ENCODE data around the gene GALNT2. TPM values are rescaled to one million over a fixed set of nuclear protein-coding genes. Genes with fewer than 3 reads are reported as not detected.

GALNT2 gene
- total and polyA plus RNA-seq, 9 of the 15 experiments (the other 6 are each of a cell fraction or from before 2014, with no cell fraction given) = 1.6 to 106 (median 51.9) TPM

GRCh38 chr1:230127105-230128054, 60.3 kb downstream of the GALNT2 start (continued):
- peak; percentile 47; the same call in 1 of the 2 replicates for TF ChIP-seq FOXJ2 (tag; IDR thresholded peaks at IDR 0.05)
- TF ChIP-seq SIN3B (IDR thresholded peaks at IDR 0.05; ENCODE audit: low read depth) = no peak
- peak; percentile 38; the same call in 1 of the 2 replicates for TF ChIP-seq ZKSCAN1 (IDR thresholded peaks at IDR 0.05; ENCODE audit: low read depth, low read length)
- peak; percentile 53; the same call in 1 of the 2 replicates for TF ChIP-seq ZNF165 (CRISPR knock-in tag; IDR thresholded peaks at IDR 0.05; ENCODE audit: borderline replicate concordance)
- 0 out of 2 replicates have a peak, but pooled peaks have one; percentile 5 for TF ChIP-seq ZNF445 (CRISPR knock-in tag; IDR thresholded peaks at IDR 0.05; ENCODE audit: low read depth)
- TF ChIP-seq CREB3 (tag; conservative IDR thresholded peaks at IDR 0.05; ENCODE audit: low read depth) = peak; percentile 73
- peak; percentile 98 for TF ChIP-seq C11orf30 (IDR thresholded peaks at IDR 0.05; ENCODE audit: low read depth)
- no peak for TF ChIP-seq ZC3H11A (IDR thresholded peaks at IDR 0.05; ENCODE audit: low read depth, low read length)
- 0 out of 2 replicates have a peak, but pooled peaks have one; percentile 34 for TF ChIP-seq TCFL5 (CRISPR knock-in tag; conservative IDR thresholded peaks at IDR 0.05)
- TF ChIP-seq ZNF609 (CRISPR knock-in tag; IDR thresholded peaks at IDR 0.05; ENCODE audit: borderline replicate concordance) = 0 out of 2 replicates have a peak, but pooled peaks have one; percentile 27
- TF ChIP-seq THRAP3 (IDR thresholded peaks at IDR 0.05; ENCODE audit: borderline replicate concordance) = no peak
- TF ChIP-seq E2F3 (CRISPR knock-in tag; IDR thresholded peaks at IDR 0.05) = no peak
- TF ChIP-seq CREB1 (IDR thresholded peaks at IDR 0.05) = peak; percentile 76
- peak; percentile 33; the same call in 1 of the 2 replicates for TF ChIP-seq CREB1 (CRISPR knock-in tag; IDR thresholded peaks at IDR 0.05)
- peak; percentile 91 for TF ChIP-seq BHLHE40 (IDR thresholded peaks at IDR 0.05; ENCODE audit: low read length)
- peak; percentile 59; the same call in 1 of the 2 replicates for TF ChIP-seq ZNF668 (CRISPR knock-in tag; IDR thresholded peaks at IDR 0.05)
- peak; percentile 86; the same call in 1 of the 2 replicates for TF ChIP-seq TRIM28 (IDR thresholded peaks at IDR 0.05)
- no peak; the same call in 1 of the 2 replicates for TF ChIP-seq PHF8 (IDR thresholded peaks at IDR 0.05; ENCODE audit: borderline replicate concordance, low read length)
- TF ChIP-seq YBX1 (IDR thresholded peaks at IDR 0.05) = no peak
- peak; percentile 83 for TF ChIP-seq NEUROD1 (IDR thresholded peaks at IDR 0.05; ENCODE audit: borderline replicate concordance, low read depth, low read length, partially characterized antibody)
- TF ChIP-seq ZBTB9 (CRISPR knock-in tag; IDR thresholded peaks at IDR 0.05) = 0 out of 2 replicates have a peak, but pooled peaks have one; percentile 66

Data from K562 (cell line).